HG02840 (cell line): ENCODE data around the gene ANTXR2.
"Not testable (repeated sequence)": the region's sequence is repeated elsewhere in the genome, so short reads cannot be mapped to it uniquely, and the experiment has no call there.

Experiments
- ATAC-seq: cut with Tn5 transposase; IDR thresholded peaks from one replicate; pipeline ENCODE4 v1.9.1; 2021; ENCODE audit warnings: mild to moderate bottlenecking, moderate library complexity, moderate number of reproducible peaks; ENCODE audit not compliant: unreplicated experiment, low FRiP score

ANTXR2 gene

GRCh38 chr4:79998201-79998600 is 74.8 kb downstream of the ANTXR2 start:
- no peak for ATAC-seq

GRCh38 chr4:79996851-79997250 is 76.2 kb downstream of the ANTXR2 start:
- no peak for ATAC-seq

- ATAC-seq, result no peak
These were observed 79.6 kb downstream of the ANTXR2 start for GRCh38 chr4:79993476-79993875.

- ATAC-seq, result no peak
These were observed 81.4 kb downstream of the ANTXR2 start for GRCh38 chr4:79991601-79992000.

- ATAC-seq, result not testable (repeated sequence)
These were observed 81.9 kb downstream of the ANTXR2 start for GRCh38 chr4:79991100-79991499.

- no peak for ATAC-seq
These were observed 85.6 kb downstream of the ANTXR2 start for GRCh38 chr4:79987401-79987800.

GRCh38 chr4:79983431-79983830 is 89.6 kb downstream of the ANTXR2 start:
- no peak for ATAC-seq

GRCh38 chr4:79982601-79983322 is 90.3 kb downstream of the ANTXR2 start:
- no peak for ATAC-seq

GRCh38 chr4:79980448-79980847 is 92.6 kb downstream of the ANTXR2 start:
- ATAC-seq, result no peak

- no peak for ATAC-seq
These were observed 93.1 kb downstream of the ANTXR2 start for GRCh38 chr4:79979785-79980437.

- ATAC-seq, result no peak
These were observed 95.7 kb downstream of the ANTXR2 start for GRCh38 chr4:79977131-79977840.

- ATAC-seq, result no peak
These were observed 108.4 kb downstream of the ANTXR2 start for GRCh38 chr4:79964400-79965211.

- no peak for ATAC-seq
These were observed 109.0 kb downstream of the ANTXR2 start for GRCh38 chr4:79964020-79964399.

- no peak for ATAC-seq
These were observed 113.4 kb downstream of the ANTXR2 start for GRCh38 chr4:79959652-79960051.

GRCh38 chr4:79958466-79959264 is 114.4 kb downstream of the ANTXR2 start:
- ATAC-seq, result no peak

GRCh38 chr4:79949178-79949577 is 123.9 kb downstream of the ANTXR2 start:
- ATAC-seq, result no peak

GRCh38 chr4:79948739-79949138 is 124.3 kb downstream of the ANTXR2 start:
- no peak for ATAC-seq

GRCh38 chr4:79948261-79948660 is 124.8 kb downstream of the ANTXR2 start:
- no peak for ATAC-seq

GRCh38 chr4:79947386-79947785 is 125.6 kb downstream of the ANTXR2 start:
- ATAC-seq, result no peak

- no peak for ATAC-seq
These were observed 137.8 kb downstream of the ANTXR2 start for GRCh38 chr4:79935274-79935673.
